22Rv1 (cell line): Measurements from ENCODE around the gene PTRHD1.

Source experiments
- CTCF ChIP-seq: fragments of 450-650 bp; IDR thresholded peaks from 2 replicates; pipeline ENCODE4 v1.5.1; 2017; ENCODE audit warnings: mild to moderate bottlenecking
- ZFX ChIP-seq: fragments of 450-650 bp; IDR thresholded peaks from 2 replicates; pipeline ENCODE4 v1.6.1; 2017; ENCODE audit warnings: antibody characterized with exemption, borderline replicate concordance

GRCh38 chr2:24771764-24772586 lies 21.2 kb downstream of the PTRHD1 start:
- TF ChIP-seq CTCF, result no peak
- no peak for TF ChIP-seq ZFX
